ENCODE results near the gene SLC33A1. TPM values are rescaled to one million over a fixed set of nuclear protein-coding genes. Genes with fewer than 3 reads are reported as not detected.

The SLC33A1 gene
- total and polyA plus RNA-seq, 2 of the 13 experiments (the other 11 are each of a cell fraction or from before 2014, with no cell fraction given), result 20.0 to 32.1 TPM

- TF ChIP-seq NFAT5 (CRISPR knock-in tag; IDR thresholded peaks at IDR 0.05) (no peak), HOXA9 (CRISPR knock-in tag; IDR thresholded peaks at IDR 0.05; ENCODE audit: borderline replicate concordance) (no peak), POLR2G (IDR thresholded peaks at IDR 0.05; ENCODE audit: low read depth, low read length) (peak; percentile 86), ZNF543 (CRISPR knock-in tag; IDR thresholded peaks at IDR 0.05) (peak; percentile 80; the same call in 1 of the 2 replicates), ZNF180 (CRISPR knock-in tag; IDR thresholded peaks at IDR 0.05; ENCODE audit: borderline replicate concordance, low read depth) (no peak), ZNF619 (CRISPR knock-in tag; IDR thresholded peaks at IDR 0.05) (peak; percentile 44; the same call in 1 of the 2 replicates), NONO (IDR thresholded peaks at IDR 0.05) (no peak), NONO (CRISPR knock-in tag; conservative IDR thresholded peaks at IDR 0.05) (peak; percentile 97), FOXK2 (IDR thresholded peaks at IDR 0.05) (peak; percentile 82), GPN1 (CRISPR knock-in tag; IDR thresholded peaks at IDR 0.05; ENCODE audit: borderline replicate concordance) (no peak), FLYWCH1 (CRISPR knock-in tag; IDR thresholded peaks at IDR 0.05) (no peak), TMF1 (CRISPR knock-in tag; IDR thresholded peaks at IDR 0.05; ENCODE audit: low read depth) (no peak), PAWR (CRISPR knock-in tag; IDR thresholded peaks at IDR 0.05; ENCODE audit: borderline replicate concordance) (no peak; the same call in 1 of the 2 replicates), CENPBD1 (CRISPR knock-in tag; IDR thresholded peaks at IDR 0.05; ENCODE audit: borderline replicate concordance, low read depth) (no peak), PITX1 (CRISPR knock-in tag; IDR thresholded peaks at IDR 0.05) (peak; percentile 94), ZMYM2 (CRISPR knock-in tag; IDR thresholded peaks at IDR 0.05) (peak; percentile 63), ZNF552 (CRISPR knock-in tag; IDR thresholded peaks at IDR 0.05; ENCODE audit: borderline replicate concordance) (peak; percentile 84), SAFB2 (CRISPR knock-in tag; IDR thresholded peaks at IDR 0.05; ENCODE audit: borderline replicate concordance, low read depth) (peak; percentile 25), ZFP90 (CRISPR knock-in tag; IDR thresholded peaks at IDR 0.05; ENCODE audit: borderline replicate concordance) (no peak; the same call in 1 of the 2 replicates)
- TF ChIP-seq, protein P1, sequence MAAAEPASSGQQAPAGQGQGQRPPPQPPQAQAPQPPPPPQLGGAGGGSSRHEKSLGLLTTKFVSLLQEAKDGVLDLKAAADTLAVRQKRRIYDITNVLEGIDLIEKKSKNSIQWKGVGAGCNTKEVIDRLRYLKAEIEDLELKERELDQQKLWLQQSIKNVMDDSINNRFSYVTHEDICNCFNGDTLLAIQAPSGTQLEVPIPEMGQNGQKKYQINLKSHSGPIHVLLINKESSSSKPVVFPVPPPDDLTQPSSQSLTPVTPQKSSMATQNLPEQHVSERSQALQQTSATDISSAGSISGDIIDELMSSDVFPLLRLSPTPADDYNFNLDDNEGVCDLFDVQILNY (CRISPR knock-in tag; conservative IDR thresholded peaks at IDR 0.05), result no peak; the same call in 1 of the 2 replicates
- TF ChIP-seq, protein P2, sequence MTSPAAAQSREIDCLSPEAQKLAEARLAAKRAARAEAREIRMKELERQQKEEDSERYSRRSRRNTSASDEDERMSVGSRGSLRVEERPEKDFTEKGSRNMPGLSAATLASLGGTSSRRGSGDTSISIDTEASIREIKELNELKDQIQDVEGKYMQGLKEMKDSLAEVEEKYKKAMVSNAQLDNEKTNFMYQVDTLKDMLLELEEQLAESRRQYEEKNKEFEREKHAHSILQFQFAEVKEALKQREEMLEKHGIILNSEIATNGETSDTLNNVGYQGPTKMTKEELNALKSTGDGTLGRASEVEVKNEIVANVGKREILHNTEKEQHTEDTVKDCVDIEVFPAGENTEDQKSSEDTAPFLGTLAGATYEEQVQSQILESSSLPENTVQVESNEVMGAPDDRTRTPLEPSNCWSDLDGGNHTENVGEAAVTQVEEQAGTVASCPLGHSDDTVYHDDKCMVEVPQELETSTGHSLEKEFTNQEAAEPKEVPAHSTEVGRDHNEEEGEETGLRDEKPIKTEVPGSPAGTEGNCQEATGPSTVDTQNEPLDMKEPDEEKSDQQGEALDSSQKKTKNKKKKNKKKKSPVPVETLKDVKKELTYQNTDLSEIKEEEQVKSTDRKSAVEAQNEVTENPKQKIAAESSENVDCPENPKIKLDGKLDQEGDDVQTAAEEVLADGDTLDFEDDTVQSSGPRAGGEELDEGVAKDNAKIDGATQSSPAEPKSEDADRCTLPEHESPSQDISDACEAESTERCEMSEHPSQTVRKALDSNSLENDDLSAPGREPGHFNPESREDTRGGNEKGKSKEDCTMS (CRISPR knock-in tag; conservative IDR thresholded peaks at IDR 0.05), result no peak
Observed at GRCh38 chr3:155854141-155854940, at the start of gene SLC33A1 (continued).
